ENCODE data around the gene MEX3D. TPM values are rescaled to one million over a fixed set of nuclear protein-coding genes. Genes with fewer than 3 reads are reported as not detected.
A peak's percentile ranks its signal among the peaks of the same experiment; 100 is the strongest.

Gene MEX3D
- total RNA-seq, 1 donor from 2014 or later, result 17.8 TPM

- peak; percentile 90 for ATAC-seq
These were observed 24.8 kb upstream of the MEX3D start, which contains the start of gene MBD3 for GRCh38 chr19:1592755-1593500. MBD3 (minus strand) TSS chr19:1592865; CDS start chr19:1592631, 234 bp downstream.

- peak; percentile 86 for ATAC-seq
These were observed 24.1 kb upstream of the MEX3D start for GRCh38 chr19:1592024-1592754.

DNA sequence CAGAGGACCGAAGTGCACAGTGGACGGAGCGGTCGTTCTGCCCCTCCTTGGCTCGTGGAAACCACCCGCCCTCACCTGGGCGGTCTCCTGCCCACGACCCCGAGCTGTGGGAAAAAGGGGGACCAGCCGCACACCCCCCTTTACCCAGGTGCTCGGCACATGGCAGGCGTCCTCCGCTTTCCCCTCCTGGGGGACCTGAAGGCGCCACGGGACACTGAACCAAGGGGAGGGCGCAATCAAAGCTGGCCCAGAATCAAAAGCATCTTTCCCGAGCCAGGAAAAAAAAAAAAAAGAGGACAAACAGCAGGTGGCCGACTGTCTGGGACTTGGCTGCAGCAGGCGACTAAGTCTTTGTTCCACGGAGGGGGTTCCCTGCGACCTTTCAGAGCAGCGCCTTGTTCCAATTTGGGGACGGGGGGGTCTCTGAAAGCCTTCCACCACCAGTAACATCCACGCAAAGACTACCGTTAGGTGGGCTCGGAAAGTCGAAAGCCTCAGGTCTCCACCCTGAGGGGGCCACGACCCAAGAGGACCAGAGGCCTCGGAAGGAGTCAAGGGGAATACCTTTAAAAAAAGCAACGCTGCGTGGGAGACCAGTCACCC is 23.4 kb upstream of the MEX3D start:
- ATAC-seq, result no peak

DNA sequence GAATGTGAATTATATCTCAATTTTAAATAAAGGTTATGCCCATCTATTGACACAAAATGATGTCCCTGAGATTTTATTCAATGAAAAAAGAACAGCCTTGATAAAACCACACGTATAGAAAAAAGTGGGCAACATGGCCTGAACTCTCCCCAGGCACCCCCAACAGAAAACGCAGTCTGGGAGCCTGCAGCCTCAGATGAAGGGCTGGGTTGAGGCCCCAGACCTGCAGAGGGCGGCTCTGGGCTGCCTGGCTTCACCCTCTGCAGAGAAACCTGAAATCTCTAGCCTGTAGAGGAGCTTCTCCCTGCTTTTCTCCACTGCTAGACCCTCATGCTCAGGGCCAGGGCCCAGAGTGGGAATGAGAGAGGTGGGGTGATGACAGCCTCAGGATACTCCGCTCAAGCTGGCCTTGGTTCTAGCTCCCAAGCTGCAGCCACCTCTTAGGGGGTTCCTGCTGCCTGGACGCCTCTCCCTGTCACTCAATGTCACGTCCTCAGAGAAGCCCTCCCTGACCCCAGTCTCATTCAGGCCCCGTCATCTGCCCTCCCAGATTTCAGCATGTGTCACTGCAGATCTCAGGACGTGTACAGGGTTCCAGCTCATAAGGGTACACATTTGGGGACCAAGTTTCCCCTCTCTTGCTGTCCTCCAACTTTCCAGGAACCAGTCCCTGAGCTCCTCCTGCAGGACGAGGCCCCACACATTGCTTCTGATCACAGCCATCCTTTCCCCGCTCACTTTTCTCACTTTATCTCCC is 22.7 kb upstream of the MEX3D start:
- no peak for ATAC-seq

DNA sequence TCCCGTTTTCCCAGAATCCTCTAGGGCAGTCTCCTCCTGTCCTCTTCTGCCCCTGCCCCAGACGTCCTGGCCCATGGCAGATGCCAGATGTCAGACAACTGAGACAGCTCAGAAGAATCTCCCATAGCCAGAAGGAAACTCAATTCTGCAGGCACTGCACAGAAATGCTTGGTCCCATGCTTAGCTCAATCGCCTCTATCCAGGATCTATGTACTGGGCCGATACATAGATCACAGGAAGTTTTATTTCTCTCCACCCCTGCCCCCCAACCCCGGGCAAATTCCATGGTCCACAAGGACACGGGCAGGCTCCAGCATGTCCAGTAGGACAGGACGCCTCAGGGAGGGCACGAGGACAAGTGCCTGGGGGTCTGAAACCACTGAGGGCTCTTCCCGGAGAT is 19.7 kb upstream of the MEX3D start:
- no peak for ATAC-seq

DNA sequence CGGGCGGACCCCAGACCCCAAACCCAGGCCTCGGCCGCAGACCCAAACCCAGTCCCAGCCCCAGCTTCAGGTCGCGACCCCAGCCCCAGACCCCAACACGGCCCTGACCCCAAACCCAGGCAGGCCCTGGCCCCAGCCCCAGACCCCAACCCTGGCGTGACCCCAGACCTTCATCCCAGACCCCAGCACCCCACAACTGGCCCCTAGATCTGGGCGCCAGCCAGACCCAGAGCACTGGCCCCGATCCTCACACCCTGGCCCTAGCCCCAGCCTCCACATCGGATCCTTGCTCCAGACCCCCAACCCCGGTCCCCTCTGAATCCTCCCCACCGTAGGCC is 17.1 kb upstream of the MEX3D start:
- peak; percentile 9 for ATAC-seq

DNA sequence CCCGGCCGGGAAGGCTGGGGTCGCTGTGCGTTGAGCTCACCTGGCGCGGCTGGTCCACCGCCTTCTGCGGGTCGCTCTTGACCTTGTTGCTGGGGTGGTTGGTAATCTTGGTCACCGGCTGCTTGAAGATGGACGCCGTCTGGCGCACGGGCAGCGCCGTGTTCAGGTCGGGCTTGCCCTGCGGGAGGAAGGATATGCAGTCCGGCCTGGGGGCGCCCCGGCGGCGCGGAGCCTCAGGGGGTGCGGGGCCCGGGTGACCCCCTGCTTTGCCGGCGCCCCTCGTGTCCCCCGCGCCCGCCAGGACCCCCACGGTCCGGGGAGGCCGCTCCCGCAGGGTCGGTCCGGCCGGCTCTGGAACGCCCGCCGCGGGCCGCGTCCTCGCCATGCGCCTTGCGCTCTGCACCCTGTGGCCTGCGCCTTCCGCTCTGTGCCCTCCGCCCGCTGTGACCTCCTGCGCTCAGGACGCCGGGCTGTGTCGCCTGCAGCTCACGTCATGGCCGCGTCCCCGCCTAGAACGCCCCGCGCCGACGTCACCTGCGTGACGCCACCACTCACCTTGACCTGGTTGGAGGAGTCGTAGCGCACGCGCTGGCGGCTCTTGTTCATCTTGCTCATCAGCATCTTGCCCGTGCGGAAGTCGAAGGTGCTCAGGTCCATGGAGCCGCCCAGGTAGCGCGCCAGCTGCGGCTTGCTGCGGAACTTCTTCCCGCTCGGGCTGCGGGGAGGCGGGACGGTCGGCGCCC is 16.5 kb upstream of the MEX3D start:
- peak; percentile 7 for ATAC-seq

- ATAC-seq, result no peak
These were observed 14.1 kb upstream of the MEX3D start for GRCh38 chr19:1582201-1582600.

GRCh38 chr19:1580957-1581356 is 12.8 kb upstream of the MEX3D start:
- ATAC-seq, result no peak

GRCh38 chr19:1580382-1580781 is 12.3 kb upstream of the MEX3D start:
- ATAC-seq, result no peak

DNA sequence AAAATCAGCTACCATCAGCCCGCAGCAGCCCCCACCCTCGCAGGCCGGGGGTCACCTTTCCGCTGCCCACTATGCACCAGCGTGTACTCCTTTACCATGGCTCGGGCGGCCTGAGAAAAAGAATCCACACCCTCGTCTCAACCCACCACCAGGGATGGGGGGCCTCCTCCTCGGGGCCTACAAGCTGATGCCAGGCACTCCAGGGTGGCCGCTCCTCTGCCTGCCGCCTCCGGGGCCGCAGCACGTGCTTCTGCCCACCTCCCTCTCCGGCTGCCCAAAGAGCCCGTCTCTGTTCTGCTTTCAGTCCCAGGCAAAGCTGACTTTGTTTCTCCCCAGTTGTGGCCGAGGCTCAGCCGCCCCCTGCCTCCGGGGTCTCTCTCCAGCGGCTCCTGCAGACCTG is 11.1 kb upstream of the MEX3D start:
- ATAC-seq, result no peak

- ATAC-seq, result no peak
These were observed 9.9 kb upstream of the MEX3D start for GRCh38 chr19:1577929-1578618.

DNA sequence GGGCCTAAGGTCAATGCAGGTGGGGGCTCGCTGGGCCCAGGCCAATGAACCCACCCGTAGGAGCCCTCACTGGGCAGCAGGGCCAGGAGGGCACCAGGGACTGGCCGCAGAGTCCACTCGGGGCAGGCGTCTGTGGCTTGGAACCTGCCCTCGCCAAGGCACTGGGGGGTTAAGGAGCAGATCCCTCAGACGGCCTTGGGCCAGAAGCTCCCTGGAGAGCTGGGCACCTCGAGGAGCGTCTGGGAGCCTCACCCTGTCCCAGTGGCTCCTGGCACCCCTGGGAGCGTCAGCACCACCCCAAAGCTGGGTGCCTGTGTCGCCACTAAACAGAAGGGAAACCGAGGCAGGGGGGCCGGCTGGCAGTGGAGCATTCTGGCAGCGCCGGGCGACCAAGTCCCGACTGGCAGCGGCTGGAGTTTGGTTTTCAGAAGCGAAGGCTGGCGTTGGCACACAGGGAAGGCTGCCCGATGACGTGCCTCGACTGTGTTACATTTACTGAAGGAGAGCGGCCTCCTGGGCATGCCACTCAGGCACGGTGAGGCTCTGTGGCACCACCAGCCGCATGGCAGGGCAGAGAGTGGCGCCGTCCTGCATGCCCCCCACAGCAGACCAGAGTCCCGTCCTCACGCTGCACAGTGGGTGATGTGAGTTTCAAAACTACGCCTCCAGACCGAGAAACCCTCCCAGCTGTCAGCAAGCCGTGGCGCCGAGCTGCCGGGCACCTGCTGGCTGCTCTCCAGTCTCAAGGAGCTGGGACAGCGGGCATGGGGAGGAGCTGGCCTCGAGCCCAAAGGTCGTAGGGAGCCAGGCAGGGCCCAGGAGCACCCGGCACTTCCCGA is 9.2 kb upstream of the MEX3D start:
- peak; percentile 5 for ATAC-seq

GRCh38 chr19:1576242-1577089 is 8.3 kb upstream of the MEX3D start:
- peak; percentile 5 for ATAC-seq

- no peak for ATAC-seq
These were observed 7.5 kb upstream of the MEX3D start for GRCh38 chr19:1575323-1576241.

DNA sequence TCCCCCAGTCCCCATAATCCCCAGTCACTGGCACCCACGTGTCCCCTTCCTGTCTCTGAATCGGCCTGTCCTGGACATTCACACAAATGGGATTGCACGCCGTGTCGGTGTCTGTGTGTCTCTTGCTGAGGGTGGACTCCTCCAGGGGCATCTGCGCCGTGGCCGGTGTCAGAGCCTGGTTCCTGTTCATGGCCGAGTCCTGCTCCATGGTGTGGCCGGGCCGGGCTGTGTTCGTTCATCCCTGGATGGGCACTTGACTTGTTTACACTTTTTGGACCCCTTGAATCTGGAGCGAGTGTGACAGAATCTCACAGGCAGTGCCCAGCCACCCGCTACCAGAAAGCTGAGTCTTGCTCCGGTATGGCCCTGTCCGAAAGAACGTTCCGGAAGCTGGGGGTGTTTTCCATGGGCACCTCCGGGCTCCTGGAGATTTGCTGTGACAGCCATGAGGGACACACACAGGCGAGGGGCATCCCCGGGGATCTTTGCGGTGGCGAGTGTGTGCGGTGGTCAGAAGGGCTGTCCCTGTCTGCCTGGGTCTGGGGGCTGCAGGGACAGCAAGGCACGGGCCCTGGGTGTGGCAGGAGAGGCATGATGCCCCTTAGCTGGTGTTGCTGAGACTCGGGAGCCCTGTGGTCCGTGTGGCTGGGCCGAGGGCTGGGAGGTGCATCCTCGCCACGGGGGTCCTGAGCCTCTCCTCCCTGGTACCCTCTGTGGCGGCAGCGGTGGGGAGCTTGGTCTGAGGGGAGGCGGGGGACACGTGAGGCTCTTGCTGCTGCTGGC is 6.4 kb upstream of the MEX3D start:
- no peak for ATAC-seq

GRCh38 chr19:1572795-1573194 is 4.7 kb upstream of the MEX3D start:
- no peak for ATAC-seq

GRCh38 chr19:1571358-1571757 is 3.2 kb upstream of the MEX3D start:
- ATAC-seq, result no peak
